Neural progenitor cell (in vitro differentiated cells): Measurements from ENCODE around the gene E2F2. TPM values are rescaled to one million over a fixed set of nuclear protein-coding genes. Genes with fewer than 3 reads are reported as not detected.
"Not testable (repeated sequence)": the region's sequence is repeated elsewhere in the genome, so short reads cannot be mapped to it uniquely, and the experiment has no call there.

Experiments used
- DNase-seq: peaks from one replicate; pipeline ENCODE4 v3.0.0-alpha.2; 2016; ENCODE audit warnings: low spot score
- H2AFZ ChIP-seq: fragments of 200-600 bp; sonication (generic); replicated peaks from 2 replicates; pipeline ENCODE4 v1.6.1; 2016; ENCODE audit warnings: antibody characterized with exemption
- H3F3A ChIP-seq: fragments of 200-600 bp; sonication (generic); 2 replicates; pipeline ENCODE4 v1.6.1; 2016; ENCODE audit warnings: antibody characterized with exemption, low read depth
- H3K27ac ChIP-seq: fragments of 200-600 bp; sonication (generic); 2 replicates; pipeline ENCODE4 v1.5.1; 2016; ENCODE audit warnings: mild to moderate bottlenecking
- H3K27me3 ChIP-seq: fragments of 200-600 bp; sonication (generic); 2 replicates; pipeline ENCODE4 v1.6.1; 2016; ENCODE audit warnings: mild to moderate bottlenecking, moderate library complexity
- H3K36me3 ChIP-seq: fragments of 200-600 bp; sonication (generic); 2 replicates; pipeline ENCODE4 v1.5.1; 2016
- H3K4me1 ChIP-seq: fragments of 200-600 bp; sonication (generic); 2 replicates; pipeline ENCODE4 v1.6.1; 2016; ENCODE audit warnings: mixed run types
- H3K4me2 ChIP-seq: fragments of 200-600 bp; sonication (generic); 2 replicates; pipeline ENCODE4 v1.6.1; 2016
- H3K4me3 ChIP-seq: fragments of 200-600 bp; sonication (generic); 2 replicates; pipeline ENCODE4 v1.5.1; 2016
- H3K79me2 ChIP-seq: fragments of 200-600 bp; sonication (generic); 2 replicates; pipeline ENCODE4 v1.6.1; 2016; ENCODE audit warnings: low read depth
- H3K9ac ChIP-seq: fragments of 200-600 bp; sonication (generic); 2 replicates; pipeline ENCODE4 v1.6.1; 2016
- H3K9me3 ChIP-seq: fragments of 200-600 bp; sonication (generic); 2 replicates; pipeline ENCODE4 v1.5.1; 2016; ENCODE audit warnings: low read depth
- H4K20me1 ChIP-seq: fragments of 200-600 bp; sonication (generic); 2 replicates; pipeline ENCODE4 v1.6.1; 2016; ENCODE audit warnings: low read depth
- H3K27ac Mint-ChIP-seq: 3 replicates; pipeline ENCODE4 v1.8.0; 2021; ENCODE audit warnings: mixed read lengths
- H3K27me3 Mint-ChIP-seq: 2 replicates; pipeline ENCODE4 v1.8.0; 2022; ENCODE audit warnings: low read depth, mild to moderate bottlenecking, inconsistent platforms, moderate library complexity, mixed read lengths; ENCODE audit not compliant: insufficient read depth
- H3K36me3 Mint-ChIP-seq: 3 replicates; pipeline ENCODE4 v1.8.0; 2021; ENCODE audit warnings: mixed read lengths
- H3K4me1 Mint-ChIP-seq: 3 replicates; pipeline ENCODE4 v1.8.0; 2021; ENCODE audit warnings: mixed read lengths
- H3K4me3 Mint-ChIP-seq: 3 replicates; pipeline ENCODE4 v1.8.0; 2021; ENCODE audit warnings: mild to moderate bottlenecking, moderate library complexity, mixed read lengths
- H3K9me3 Mint-ChIP-seq: 3 replicates; pipeline ENCODE4 v1.8.0; 2020; ENCODE audit warnings: mixed read lengths
- CTCF ChIP-seq: fragments of 200-600 bp; sonication (generic); IDR thresholded peaks from 2 replicates; pipeline ENCODE4 v1.5.1; 2017; ENCODE audit warnings: antibody characterized with exemption, mild to moderate bottlenecking
- EZH2 ChIP-seq: fragments of 200-600 bp; sonication (generic); IDR thresholded peaks from 2 replicates; pipeline ENCODE4 v1.6.1; 2017; ENCODE audit warnings: antibody characterized with exemption, mild to moderate bottlenecking, moderate library complexity
- EZH2phosphoT487 ChIP-seq: fragments of 200-600 bp; sonication (generic); IDR thresholded peaks from 2 replicates; pipeline ENCODE4 v1.6.1; 2017; ENCODE audit warnings: antibody characterized with exemption
- total RNA-seq: library from RNA; depleted of rRNA; stranded (reverse); fragments of >200 nt; gene quantifications from 2 replicates; pipeline ENCODE4 v1.2.3, GENCODE V29; 2015; ENCODE audit warnings: low replicate concordance

Gene E2F2
- total RNA-seq, 1 donor from 2014 or later, result 3.4 TPM

GRCh38 chr1:23506376-23507107 lies 24.5 kb downstream of the E2F2 start:
- H3K9me3 Mint-ChIP-seq, result no peaks in the 10 kb centered on the region
- Histone ChIP-seq H3K9ac (no peak overlapping the region), H3K4me2 (no peak overlapping the region), H3K4me1 (peaks cover 5% of the 10 kb centered on the region), H3K27ac (no peak overlapping the region), H3K79me2 (no peaks in the 10 kb centered on the region), H3K9me3 (no peaks in the 10 kb centered on the region), H3K36me3 (no peaks in the 10 kb centered on the region), H3F3A (peaks cover 6% of the 10 kb centered on the region), H2AFZ (no peak overlapping the region), H4K20me1 (no peaks in the 10 kb centered on the region), H3K4me3 (no peak overlapping the region), H3K27me3 (no peaks in the 10 kb centered on the region)
- H3K36me3 Mint-ChIP-seq, result peaks cover 9% of the 10 kb centered on the region
- peaks cover 6% of the 10 kb centered on the region for H3K27me3 Mint-ChIP-seq
- DNase-seq, result no peak
- peaks cover 6% of the 10 kb centered on the region for H3K4me1 Mint-ChIP-seq
- TF ChIP-seq CTCF (no peak), EZH2 (no peak)
- no peak overlapping the region for H3K4me3 Mint-ChIP-seq
- H3K27ac Mint-ChIP-seq, result no peak overlapping the region

- no peak overlapping the region for H3K27ac ChIP-seq
- Mint-ChIP-seq H3K4me3 (no peak overlapping the region), H3K4me1 (peaks cover 6% of the 10 kb centered on the region), H3K27ac (no peak overlapping the region), H3K9me3 (no peaks in the 10 kb centered on the region), H3K27me3 (peaks cover 6% of the 10 kb centered on the region), H3K36me3 (peaks cover 9% of the 10 kb centered on the region)
- H3K79me2 ChIP-seq, result no peaks in the 10 kb centered on the region
- no peaks in the 10 kb centered on the region for H3K36me3 ChIP-seq
- H2AFZ ChIP-seq, result no peak overlapping the region
- no peak overlapping the region for H3K4me3 ChIP-seq
- peaks cover 5% of the 10 kb centered on the region for H3K4me1 ChIP-seq
- no peak for DNase-seq
- peaks cover 6% of the 10 kb centered on the region for H3F3A ChIP-seq
- no peaks in the 10 kb centered on the region for H3K9me3 ChIP-seq
- H3K27me3 ChIP-seq, result no peaks in the 10 kb centered on the region
- no peaks in the 10 kb centered on the region for H4K20me1 ChIP-seq
- H3K4me2 ChIP-seq, result no peak overlapping the region
- no peak overlapping the region for H3K9ac ChIP-seq
- TF ChIP-seq EZH2phosphoT487 (no peak), EZH2 (no peak), CTCF (no peak)
Observed at GRCh38 chr1:23505851-23506250, 25.2 kb downstream of the E2F2 start.

GRCh38 chr1:23504156-23504555 lies 26.9 kb downstream of the E2F2 start:
- H3K4me1 Mint-ChIP-seq, result peaks cover 13% of the 10 kb centered on the region
- H3K4me3 Mint-ChIP-seq, H3K9me3 ChIP-seq, H3K9me3 Mint-ChIP-seq, H3K4me1 ChIP-seq, H3K36me3 Mint-ChIP-seq, H3K27ac Mint-ChIP-seq, H3K4me2 ChIP-seq, H3F3A ChIP-seq, H3K27ac ChIP-seq, H2AFZ ChIP-seq, H3K9ac ChIP-seq, H3K36me3 ChIP-seq, DNase-seq, H3K27me3 ChIP-seq, H3K4me3 ChIP-seq, H3K27me3 Mint-ChIP-seq, H4K20me1 ChIP-seq, H3K79me2 ChIP-seq: not testable (repeated sequence)

GRCh38 chr1:23502951-23503350 lies 28.1 kb downstream of the E2F2 start:
- no peak for DNase-seq
- Mint-ChIP-seq H3K27me3 (peaks cover 8% of the 10 kb centered on the region), H3K36me3 (peaks cover 6% of the 10 kb centered on the region), H3K9me3 (peaks cover 4% of the 10 kb centered on the region), H3K27ac (no peak overlapping the region), H3K4me3 (no peak overlapping the region), H3K4me1 (peaks cover 13% of the 10 kb centered on the region)
- Histone ChIP-seq H3K4me1 (peaks cover 5% of the 10 kb centered on the region), H3K4me2 (no peak overlapping the region), H3K9ac (no peak overlapping the region), H3F3A (peaks cover 6% of the 10 kb centered on the region), H3K27me3 (no peaks in the 10 kb centered on the region), H3K79me2 (no peaks in the 10 kb centered on the region), H2AFZ (no peak overlapping the region), H3K4me3 (no peak overlapping the region), H3K36me3 (no peaks in the 10 kb centered on the region), H4K20me1 (no peaks in the 10 kb centered on the region), H3K27ac (no peak overlapping the region), H3K9me3 (no peaks in the 10 kb centered on the region)
- TF ChIP-seq CTCF (no peak), EZH2phosphoT487 (no peak), EZH2 (no peak)
